ENCODE data around the gene TXNDC15. TPM values are rescaled to one million over a fixed set of nuclear protein-coding genes. Genes with fewer than 3 reads are reported as not detected.

TXNDC15 gene
- total RNA-seq, 1 experiment from 2014 or later: 31.3 TPM

- no CpG with 5 or more reads among the region's 1 CpG for WGBS (ENCODE audit: extremely low coverage, insufficient read length, low lambda C conversion rate)
- Histone ChIP-seq H2BK12ac (ENCODE audit: insufficient read length, low read depth, low read length) (no peak overlapping the region), H3K27me3 (ENCODE audit: insufficient read depth, low read length) (no peaks in the 10 kb centered on the region), H3K4ac (ENCODE audit: low read depth, low read length) (no peak overlapping the region), H2BK5ac (ENCODE audit: insufficient read length, low read length) (no peak overlapping the region), H3K79me2 (ENCODE audit: insufficient read depth, low read length) (no peaks in the 10 kb centered on the region), H3K18ac (ENCODE audit: insufficient read length, low read depth, low read length) (no peak overlapping the region), H3T11ph (ENCODE audit: low read length) (no peak overlapping the region), H2AK5ac (ENCODE audit: insufficient read length, low read length) (no peak overlapping the region), H3K9me3 (ENCODE audit: control insufficient read depth, low read depth, low read length) (no peaks in the 10 kb centered on the region), H3K9ac (ENCODE audit: extremely low read depth, insufficient read length, low read length) (no peak overlapping the region), H2BK20ac (ENCODE audit: low read depth, low read length, poor library complexity, severe bottlenecking) (no peak overlapping the region), H3K23me2 (ENCODE audit: insufficient read length, low read depth, low read length, poor library complexity, severe bottlenecking) (no peaks in the 10 kb centered on the region), H3K23ac (ENCODE audit: insufficient read length, low read depth, low read length) (no peak overlapping the region), H3K4me1 (ENCODE audit: insufficient read depth, low read length) (no peaks in the 10 kb centered on the region), H2AFZ (ENCODE audit: low read length) (no peak overlapping the region), H2BK15ac (ENCODE audit: low read depth, low read length) (no peak overlapping the region), H4K91ac (ENCODE audit: insufficient read length, low read depth, low read length) (no peak overlapping the region), H4K20me1 (ENCODE audit: control insufficient read depth, insufficient read depth, insufficient read length) (no peaks in the 10 kb centered on the region), H3K79me1 (ENCODE audit: insufficient read depth, low read depth, low read length, poor library complexity, severe bottlenecking) (no peaks in the 10 kb centered on the region), H3K14ac (ENCODE audit: insufficient read depth, low read length) (no peak overlapping the region), H3K56ac (ENCODE audit: insufficient read length, low read depth, low read length) (no peak overlapping the region), H4K5ac (ENCODE audit: insufficient read length, low read depth, low read length) (no peak overlapping the region), H2BK120ac (ENCODE audit: low read depth, low read length, poor library complexity, severe bottlenecking) (no peak overlapping the region), H3K27ac (ENCODE audit: insufficient read length, low read depth, low read length) (no peak overlapping the region), H3K4me2 (ENCODE audit: insufficient read depth, insufficient read length, low read length) (no peak overlapping the region), H4K8ac (replicated peaks; ENCODE audit: insufficient read length, low read depth, low read length) (no peak overlapping the region)
- H3K27ac Mint-ChIP-seq: no peak overlapping the region
- peaks cover 8 to 17% of the 10 kb centered on the region in 2 experiments for H3K4me1 Mint-ChIP-seq
- DNase-seq: no peak
- peaks cover 9 to 13% (median 13%) of the 10 kb centered on the region in 3 experiments; a peak in 6 of 7 replicates for H3K36me3 Mint-ChIP-seq (ENCODE audit: insufficient read depth in 1 of 3, low read depth in 3 of 3)
- no peaks in the 10 kb centered on the region for H3K27me3 Mint-ChIP-seq (ENCODE audit: low read depth)
- TF ChIP-seq, protein P1, sequence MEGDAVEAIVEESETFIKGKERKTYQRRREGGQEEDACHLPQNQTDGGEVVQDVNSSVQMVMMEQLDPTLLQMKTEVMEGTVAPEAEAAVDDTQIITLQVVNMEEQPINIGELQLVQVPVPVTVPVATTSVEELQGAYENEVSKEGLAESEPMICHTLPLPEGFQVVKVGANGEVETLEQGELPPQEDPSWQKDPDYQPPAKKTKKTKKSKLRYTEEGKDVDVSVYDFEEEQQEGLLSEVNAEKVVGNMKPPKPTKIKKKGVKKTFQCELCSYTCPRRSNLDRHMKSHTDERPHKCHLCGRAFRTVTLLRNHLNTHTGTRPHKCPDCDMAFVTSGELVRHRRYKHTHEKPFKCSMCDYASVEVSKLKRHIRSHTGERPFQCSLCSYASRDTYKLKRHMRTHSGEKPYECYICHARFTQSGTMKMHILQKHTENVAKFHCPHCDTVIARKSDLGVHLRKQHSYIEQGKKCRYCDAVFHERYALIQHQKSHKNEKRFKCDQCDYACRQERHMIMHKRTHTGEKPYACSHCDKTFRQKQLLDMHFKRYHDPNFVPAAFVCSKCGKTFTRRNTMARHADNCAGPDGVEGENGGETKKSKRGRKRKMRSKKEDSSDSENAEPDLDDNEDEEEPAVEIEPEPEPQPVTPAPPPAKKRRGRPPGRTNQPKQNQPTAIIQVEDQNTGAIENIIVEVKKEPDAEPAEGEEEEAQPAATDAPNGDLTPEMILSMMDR (conservative IDR thresholded peaks at IDR 0.05): no peak
- H3K9me3 Mint-ChIP-seq: no peaks in the 10 kb centered on the region; a peak in 1 of 5 replicates
- H3K4me3 Mint-ChIP-seq: no peak overlapping the region
These were observed 17.3 kb downstream of the TXNDC15 start for GRCh38 chr5:134891473-134891872.
